H7 (cell line): ENCODE data around the gene MCM5. TPM values are rescaled to one million over a fixed set of nuclear protein-coding genes. Genes with fewer than 3 reads are reported as not detected.
A peak's percentile ranks its signal among the peaks of the same experiment; 100 is the strongest.

ENCODE experiments used
- DNase-seq: peaks from one replicate; pipeline ENCODE4 v3.0.0; 2012
- H3K27me3 ChIP-seq: 2 replicates; pipeline ENCODE4 v1.6.0; 2011; ENCODE audit warnings: mild to moderate bottlenecking, low read length; ENCODE audit not compliant: control insufficient read depth, insufficient read depth
- H3K36me3 ChIP-seq: replicated peaks from 2 replicates; pipeline ENCODE4 v1.5.1; 2011; ENCODE audit warnings: low read length; ENCODE audit not compliant: control insufficient read depth, insufficient read depth
- H3K4me3 ChIP-seq: 2 replicates; pipeline ENCODE4 v1.5.1; 2011; ENCODE audit warnings: low read depth, mild to moderate bottlenecking, control low read depth, low read length, moderate library complexity; ENCODE audit not compliant: insufficient read depth
- total RNA-seq: library from RNA; depleted of rRNA; stranded (reverse); fragments of >200 nt; shearing (Covaris generic); gene quantifications from 2 replicates; pipeline ENCODE4 v1.2.3, GENCODE V29; 2014

MCM5 gene
- total RNA-seq, 1 experiment from 2014 or later, result 322 TPM

- no peaks in the 10 kb centered on the region for H3K36me3 ChIP-seq
- DNase-seq, result no peak
- H3K4me3 ChIP-seq, result no peak overlapping the region
- H3K27me3 ChIP-seq, result no peaks in the 10 kb centered on the region
These were observed 29.9 kb upstream of the MCM5 start for GRCh38 chr22:35369996-35370395.

DNA sequence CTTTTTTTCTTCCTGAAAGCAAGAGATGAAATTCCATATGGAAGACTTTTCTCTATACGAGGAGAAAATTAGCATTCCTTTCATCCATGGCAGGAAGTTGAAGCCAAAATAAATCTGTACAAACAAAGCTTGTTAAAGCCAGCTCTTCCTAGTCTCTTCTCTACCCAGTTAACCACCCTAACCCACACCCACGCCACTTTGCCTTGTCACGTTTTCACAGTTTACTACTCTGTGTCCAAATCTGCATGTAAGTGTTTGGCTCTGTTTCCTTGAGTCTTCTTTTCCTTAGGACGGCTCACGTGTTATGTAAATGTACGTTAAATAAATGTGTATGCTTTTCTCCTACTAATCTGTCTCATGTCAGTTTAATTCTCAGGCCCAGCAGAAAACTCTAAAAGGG lies 26.2 kb upstream of the MCM5 start:
- Histone ChIP-seq H3K27me3 (no peaks in the 10 kb centered on the region), H3K36me3 (no peaks in the 10 kb centered on the region), H3K4me3 (no peak overlapping the region)
- no peak for DNase-seq

GRCh38 chr22:35375031-35375430 lies 24.9 kb upstream of the MCM5 start:
- no peak for DNase-seq
- no peak overlapping the region for H3K4me3 ChIP-seq

DNA sequence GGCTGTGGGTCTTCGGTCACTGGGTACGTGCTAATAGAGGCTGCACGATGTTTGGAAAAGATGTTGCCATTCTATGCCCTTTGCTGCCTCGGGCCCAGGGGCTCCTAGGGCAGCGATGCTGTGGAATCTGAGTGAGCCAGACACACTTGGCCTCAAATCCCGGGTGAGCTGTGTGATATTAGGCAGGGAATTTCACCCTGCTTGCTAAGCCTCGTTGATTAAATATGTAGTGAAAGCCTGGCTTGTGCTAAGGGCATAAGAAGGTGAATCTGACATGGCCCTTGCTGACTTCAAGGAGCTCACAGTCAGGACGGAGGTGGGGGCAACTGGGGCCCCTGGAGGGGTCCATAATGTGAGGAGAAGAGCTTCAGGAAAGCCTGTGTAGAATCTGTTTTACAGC lies 24.4 kb upstream of the MCM5 start:
- H3K27me3 ChIP-seq, result no peaks in the 10 kb centered on the region; the same call in 1 of the 2 replicates
- no peak for DNase-seq
- H3K36me3 ChIP-seq, result no peaks in the 10 kb centered on the region
- H3K4me3 ChIP-seq, result no peak overlapping the region

More at GRCh38 chr22:35375031-35375430, 24.9 kb upstream of the MCM5 start:
- Histone ChIP-seq H3K36me3 (no peaks in the 10 kb centered on the region), H3K27me3 (no peaks in the 10 kb centered on the region)

DNA sequence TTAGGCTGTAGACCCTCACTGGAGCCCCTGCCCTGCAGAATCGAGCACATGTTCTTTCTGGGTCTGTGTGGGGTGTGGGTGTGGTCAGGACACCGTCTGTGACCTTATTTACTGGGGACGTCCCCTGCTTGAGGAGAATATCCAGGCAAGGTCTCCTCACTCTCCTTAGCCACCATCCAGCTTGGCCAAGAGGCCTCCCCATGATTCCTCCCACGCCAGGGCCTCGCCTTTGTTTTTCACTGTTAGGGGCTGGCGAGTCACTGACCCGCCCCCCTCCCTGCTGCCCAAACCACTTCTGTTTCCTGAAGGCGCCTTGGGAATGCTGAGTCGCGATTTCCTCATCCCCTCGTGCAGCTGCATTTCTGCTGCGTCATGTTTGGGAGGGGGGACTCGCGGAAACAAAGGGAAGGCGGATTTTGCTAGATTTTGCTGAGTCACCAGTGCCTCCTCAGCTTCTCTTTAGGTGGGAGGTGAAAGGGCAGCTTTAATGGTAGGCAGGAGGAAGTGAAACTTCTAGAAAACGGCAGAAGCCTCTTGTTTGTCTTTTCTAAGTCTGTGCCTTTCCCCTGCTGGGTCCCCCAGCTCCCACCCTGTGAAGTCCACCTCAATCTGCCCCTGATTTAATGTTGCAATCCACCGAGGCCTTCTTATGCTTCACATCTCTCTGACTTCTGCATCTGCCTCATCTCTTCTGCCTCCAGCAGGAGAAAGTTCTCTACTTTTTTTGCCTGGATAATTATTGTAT lies 23.0 kb upstream of the MCM5 start:
- no peaks in the 10 kb centered on the region; the same call in 1 of the 2 replicates for H3K27me3 ChIP-seq
- peak; percentile 90 for DNase-seq
- H3K36me3 ChIP-seq, result no peaks in the 10 kb centered on the region
- no peak overlapping the region for H3K4me3 ChIP-seq

DNA sequence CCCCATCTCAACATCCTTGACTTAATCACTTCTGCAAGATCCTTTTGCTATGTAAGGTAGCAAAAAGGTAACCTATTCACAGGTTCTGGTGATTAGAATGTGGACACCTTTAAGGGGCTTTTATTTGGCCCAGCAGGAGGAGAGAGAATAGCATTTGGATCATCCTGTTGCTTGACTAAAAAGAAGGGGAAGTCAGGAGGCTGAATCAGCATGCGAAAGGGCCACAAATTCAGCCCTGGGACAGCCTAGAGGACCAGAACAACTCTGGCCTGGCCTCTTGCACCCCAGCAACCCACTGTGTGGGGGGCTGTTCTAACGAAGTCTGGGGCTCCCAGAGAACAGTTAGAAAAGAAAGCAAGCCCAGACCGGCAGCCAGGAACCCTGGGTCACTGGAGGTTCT lies 22.2 kb upstream of the MCM5 start:
- no peaks in the 10 kb centered on the region for H3K36me3 ChIP-seq
- DNase-seq, result no peak
- H3K27me3 ChIP-seq, result no peaks in the 10 kb centered on the region; the same call in 1 of the 2 replicates
- no peak overlapping the region for H3K4me3 ChIP-seq

DNA sequence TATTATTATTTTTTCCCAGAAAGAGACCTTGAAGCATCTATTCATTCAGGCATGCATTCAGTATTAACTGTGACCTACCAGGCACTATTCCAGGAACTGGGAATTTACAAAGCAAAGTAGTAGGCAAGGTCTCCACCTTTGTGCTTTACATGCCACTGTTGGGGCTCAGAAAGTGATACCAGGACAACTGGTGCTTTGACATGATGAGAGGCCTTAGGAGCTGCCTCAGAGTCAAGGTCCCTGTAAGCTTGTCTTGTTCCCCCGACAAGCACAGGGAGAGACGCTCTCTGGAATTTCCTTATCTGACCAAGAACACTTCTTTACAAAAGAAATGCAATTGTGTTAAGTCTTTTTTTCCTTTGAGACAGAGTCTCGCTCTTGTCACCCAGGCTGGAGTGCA lies 21.3 kb upstream of the MCM5 start:
- DNase-seq, result no peak
- H3K27me3 ChIP-seq, result no peaks in the 10 kb centered on the region; the same call in 1 of the 2 replicates
- no peaks in the 10 kb centered on the region for H3K36me3 ChIP-seq
- no peak overlapping the region for H3K4me3 ChIP-seq

DNA sequence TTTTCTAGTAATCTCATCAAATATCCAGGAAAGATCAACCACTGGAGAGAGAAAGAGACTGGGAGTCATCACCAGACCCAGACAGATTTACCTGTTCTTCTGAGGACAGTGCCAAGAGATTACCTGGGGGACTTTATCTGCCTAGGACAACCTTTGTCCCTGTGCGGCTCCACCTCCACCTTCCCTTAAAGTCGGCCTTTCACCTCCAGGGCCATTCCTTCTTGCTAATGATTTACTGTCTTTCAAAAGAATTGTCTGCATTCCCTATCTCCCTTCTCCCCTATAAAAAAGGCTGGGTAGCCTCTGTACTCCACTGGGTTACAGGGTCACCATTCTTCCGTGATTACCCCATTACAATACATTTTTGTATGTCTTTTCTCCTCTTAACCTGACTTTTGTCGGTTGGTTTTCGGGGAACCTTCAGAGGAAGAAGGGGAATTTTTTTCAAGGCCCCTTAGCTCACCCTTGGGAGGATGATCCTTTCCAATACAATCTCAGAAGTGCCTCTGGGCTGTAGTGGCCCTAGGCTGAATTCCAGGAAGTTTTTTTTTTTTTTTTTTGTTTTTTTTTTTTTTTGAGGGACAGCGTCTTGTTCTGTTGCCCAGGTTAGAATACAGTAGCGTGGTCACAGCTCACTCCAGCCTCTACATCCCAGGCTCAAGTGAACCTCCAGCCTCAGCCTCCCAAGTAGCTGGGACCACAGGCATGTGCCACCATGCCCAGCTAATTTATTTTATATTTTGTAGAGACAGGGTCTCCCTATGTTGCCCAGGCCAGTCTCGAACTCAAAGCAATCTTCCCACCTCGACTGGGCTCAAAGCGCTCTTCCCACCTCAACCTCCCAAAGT lies 20.6 kb upstream of the MCM5 start:
- no peaks in the 10 kb centered on the region for H3K36me3 ChIP-seq
- no peak overlapping the region for H3K4me3 ChIP-seq
- no peak for DNase-seq
- H3K27me3 ChIP-seq, result no peaks in the 10 kb centered on the region; the same call in 1 of the 2 replicates

- H3K36me3 ChIP-seq, result no peaks in the 10 kb centered on the region
- DNase-seq, result no peak
- no peaks in the 10 kb centered on the region; the same call in 1 of the 2 replicates for H3K27me3 ChIP-seq
- H3K4me3 ChIP-seq, result no peak overlapping the region
These were observed 19.9 kb upstream of the MCM5 start for GRCh38 chr22:35380013-35380412.

GRCh38 chr22:35380537-35381423 lies 19.2 kb upstream of the MCM5 start, which contains the start of gene HMOX1:
HMOX1 (plus strand) TSS chr22:35381096; CDS start chr22:35381174, 78 bp downstream.
- Histone ChIP-seq H3K27me3 (no peaks in the 10 kb centered on the region; the same call in 1 of the 2 replicates), H3K36me3 (no peaks in the 10 kb centered on the region), H3K4me3 (peak within 1 kb of the TSS; percentile 54)
- DNase-seq, result peak; percentile 91

GRCh38 chr22:35381424-35382009 lies 18.4 kb upstream of the MCM5 start:
- H3K27me3 ChIP-seq, result no peaks in the 10 kb centered on the region; the same call in 1 of the 2 replicates
- no peaks in the 10 kb centered on the region for H3K36me3 ChIP-seq
- peak overlapping the region; percentile 54 for H3K4me3 ChIP-seq
- no peak for DNase-seq

DNA sequence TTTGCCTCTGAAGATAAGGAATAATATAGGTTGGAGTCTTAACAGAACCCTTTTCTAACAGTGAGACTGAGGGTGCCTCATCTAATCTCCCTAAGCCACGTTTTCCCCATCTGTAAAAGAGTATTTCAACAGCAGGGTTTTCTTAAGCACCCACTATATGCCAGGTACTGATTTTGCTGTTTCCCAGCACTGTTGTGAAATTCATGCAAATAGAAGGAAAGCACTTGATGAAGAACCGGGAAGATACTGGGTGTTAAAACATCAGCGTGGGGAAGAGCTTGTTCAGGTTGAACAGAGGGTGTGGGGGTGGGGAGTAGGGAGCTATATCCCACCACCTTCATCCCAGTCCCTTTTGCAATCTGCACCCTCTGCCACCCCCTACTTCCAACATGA lies 16.3 kb upstream of the MCM5 start:
- Histone ChIP-seq H3K27me3 (no peaks in the 10 kb centered on the region; the same call in 1 of the 2 replicates), H3K4me3 (no peak overlapping the region), H3K36me3 (peaks cover 2% of the 10 kb centered on the region)
- no peak for DNase-seq

- Histone ChIP-seq H3K27me3 (no peaks in the 10 kb centered on the region; the same call in 1 of the 2 replicates), H3K36me3 (peaks cover 2% of the 10 kb centered on the region), H3K4me3 (no peak overlapping the region)
- DNase-seq, result no peak
These were observed 15.4 kb upstream of the MCM5 start for GRCh38 chr22:35384527-35384926.
